ENCODE measurements around the gene FN3KRP. TPM values are rescaled to one million over a fixed set of nuclear protein-coding genes. Genes with fewer than 3 reads are reported as not detected.

FN3KRP gene
- total and polyA plus RNA-seq, 12 donors, result 6.8 to 41.2 (median 25.4) TPM

GRCh38 chr17:82675476-82676245 is 40.8 kb upstream of the FN3KRP start:
- Histone ChIP-seq H3K4me1 (replicated peaks in 1 of 2) (no peaks in the 10 kb centered on the region), H3K4me3 (no peak overlapping the region), H3K27me3 (no peaks in the 10 kb centered on the region), H3K36me3 (replicated peaks in 1 of 2) (no peaks in the 10 kb centered on the region), H3K9me3 (replicated peaks in 1 of 3) (no peaks in the 10 kb centered on the region), H3K27ac (no peak overlapping the region)
- TF ChIP-seq CTCF (IDR thresholded peaks at IDR 0.05) (no peak), POLR2A (IDR thresholded peaks at IDR 0.05) (no peak)
- DNase-seq, result no peak
- WGBS, 4 donors, result 86 to 91% (median 89%) methylated on average over 18 of the region's 18 CpGs
- intact Hi-C loops (cut with DNase I), result no loop called here

- DNase-seq, result no peak
- Histone ChIP-seq H3K36me3 (replicated peaks in 1 of 2) (no peaks in the 10 kb centered on the region), H3K4me3 (no peak overlapping the region), H3K4me1 (replicated peaks in 1 of 2) (no peaks in the 10 kb centered on the region), H3K27ac (no peak overlapping the region), H3K9me3 (replicated peaks in 1 of 3) (no peaks in the 10 kb centered on the region), H3K27me3 (no peaks in the 10 kb centered on the region)
- 84 to 91% (median 90%) methylated on average over 13 to 23 of the region's 23 CpGs for WGBS, 4 donors
- no peak for TF ChIP-seq CTCF (IDR thresholded peaks at IDR 0.05)
- no peak for TF ChIP-seq POLR2A (IDR thresholded peaks at IDR 0.05)
- intact Hi-C loops (cut with DNase I), result no loop called here
Observed at GRCh38 chr17:82677353-82677925, 39.1 kb upstream of the FN3KRP start.

- no peak for TF ChIP-seq CTCF (IDR thresholded peaks at IDR 0.05)
- no peak for TF ChIP-seq POLR2A (IDR thresholded peaks at IDR 0.05)
- no peaks in the 10 kb centered on the region for H3K4me1 ChIP-seq (replicated peaks in 1 of 2)
- no peaks in the 10 kb centered on the region for H3K27me3 ChIP-seq
- H3K9me3 ChIP-seq (replicated peaks in 1 of 3), result no peaks in the 10 kb centered on the region
- DNase-seq, result no peak
- no peak overlapping the region for H3K4me3 ChIP-seq
- H3K36me3 ChIP-seq (replicated peaks in 1 of 2), result no peaks in the 10 kb centered on the region
- intact Hi-C loops (cut with DNase I), result no loop called here
- 90 to 97% (median 91%) methylated on average over 14 of the region's 14 CpGs for WGBS, 4 donors
- H3K27ac ChIP-seq, result no peak overlapping the region
Observed at GRCh38 chr17:82678265-82678891, 38.1 kb upstream of the FN3KRP start.

GRCh38 chr17:82679586-82680465 is 36.7 kb upstream of the FN3KRP start:
- no peaks in the 10 kb centered on the region for H3K36me3 ChIP-seq (replicated peaks in 1 of 2)
- intact Hi-C loops (cut with DNase I), result no loop called here
- no peaks in the 10 kb centered on the region for H3K27me3 ChIP-seq
- H3K4me3 ChIP-seq, result no peak overlapping the region
- no peak overlapping the region for H3K27ac ChIP-seq
- no peaks in the 10 kb centered on the region for H3K9me3 ChIP-seq (replicated peaks in 1 of 3)
- 88 to 91% (median 90%) methylated on average over 4 to 28 of the region's 28 CpGs for WGBS, 4 donors
- no peaks in the 10 kb centered on the region for H3K4me1 ChIP-seq (replicated peaks in 1 of 2)
- TF ChIP-seq POLR2A (IDR thresholded peaks at IDR 0.05) (no peak), CTCF (IDR thresholded peaks at IDR 0.05) (no peak)
- DNase-seq, result no peak

All from adrenal gland (tissue), 12 donors.